Forelimb muscle (tissue), 1 donor: ENCODE data around the gene GAB1. TPM values are rescaled to one million over a fixed set of nuclear protein-coding genes. Genes with fewer than 3 reads are reported as not detected.

ENCODE experiments used
- DNase-seq: peaks from one replicate; pipeline ENCODE4 v3.0.0-alpha.2; 2013; ENCODE audit warnings: low read depth
- polyA plus RNA-seq: library from polyadenylated mRNA; unstranded; fragments of 120-200 nt; gene quantifications from one replicate; pipeline ENCODE4 v1.2.1, GENCODE V29; 2013; ENCODE audit not compliant: insufficient read length

GAB1 gene
- polyA plus RNA-seq, 1 donor = 26.4 TPM

- DNase-seq = no peak
These were observed 53.0 kb downstream of the GAB1 start for GRCh38 chr4:143389579-143390195.

GRCh38 chr4:143390764-143391163, 54.1 kb downstream of the GAB1 start:
- no peak for DNase-seq

GRCh38 chr4:143391261-143391660, 54.6 kb downstream of the GAB1 start:
- no peak for DNase-seq

GRCh38 chr4:143391895-143392294, 55.2 kb downstream of the GAB1 start:
- no peak for DNase-seq

- DNase-seq = no peak
These were observed 56.5 kb downstream of the GAB1 start for GRCh38 chr4:143393195-143393594.

DNA sequence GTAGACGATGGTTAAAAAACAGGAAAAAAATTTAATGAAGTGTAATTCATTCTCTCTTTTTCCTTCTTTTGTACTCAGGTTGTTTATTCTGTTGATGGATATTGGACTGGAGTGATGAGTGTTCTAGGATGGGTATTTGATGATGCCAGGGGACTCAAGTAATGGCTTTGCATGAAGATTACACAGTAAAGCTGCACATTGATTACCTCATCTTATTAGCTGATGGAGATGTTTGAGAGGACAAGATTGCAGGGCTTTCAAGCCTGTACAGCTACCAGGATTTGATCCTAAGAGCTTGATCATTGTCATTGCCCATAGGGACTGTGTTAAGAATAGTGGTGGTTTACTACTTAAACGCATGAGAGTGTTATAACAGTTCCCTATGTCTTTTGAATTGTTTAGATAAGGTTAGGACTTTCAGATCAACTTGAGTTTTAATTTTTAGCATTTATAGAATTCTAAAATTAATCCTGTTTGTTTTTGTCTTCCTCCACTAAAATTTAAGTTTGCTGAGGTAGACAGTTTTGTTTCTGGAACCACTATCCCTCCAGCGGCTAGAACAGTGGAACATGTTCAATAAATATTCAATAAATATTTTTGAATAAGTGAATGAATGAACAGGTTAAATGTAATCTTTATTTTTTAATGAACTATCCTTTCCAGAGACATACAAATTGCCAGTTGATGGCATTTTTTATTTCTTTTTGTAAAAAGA, 58.2 kb downstream of the GAB1 start:
- DNase-seq = no peak

- DNase-seq = no peak
These were observed 60.0 kb downstream of the GAB1 start for GRCh38 chr4:143396695-143397094.

GRCh38 chr4:143397335-143397734, 60.7 kb downstream of the GAB1 start:
- DNase-seq = no peak

GRCh38 chr4:143397887-143398286, 61.2 kb downstream of the GAB1 start:
- no peak for DNase-seq

- no peak for DNase-seq
These were observed 62.7 kb downstream of the GAB1 start for GRCh38 chr4:143399113-143399949.

DNA sequence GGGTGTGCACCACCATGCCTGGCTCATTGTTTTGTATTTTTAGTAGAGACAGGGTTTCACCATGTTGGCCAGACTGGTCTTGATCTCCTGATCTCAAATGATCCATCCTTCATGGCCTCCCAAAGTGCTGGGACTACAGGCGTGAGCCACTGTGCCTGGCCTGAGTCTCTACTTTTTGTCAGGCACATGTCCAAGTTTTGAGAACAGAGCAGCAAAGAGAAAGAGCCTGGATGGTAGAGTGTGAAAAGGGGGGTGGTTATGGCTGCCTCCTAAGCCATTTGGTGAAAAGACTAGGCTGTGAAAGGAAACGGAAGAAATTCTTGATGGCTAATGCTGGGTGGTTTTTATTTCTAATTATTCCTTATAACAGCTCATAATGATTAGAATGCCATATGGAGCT, 63.4 kb downstream of the GAB1 start:
- DNase-seq = no peak

DNA sequence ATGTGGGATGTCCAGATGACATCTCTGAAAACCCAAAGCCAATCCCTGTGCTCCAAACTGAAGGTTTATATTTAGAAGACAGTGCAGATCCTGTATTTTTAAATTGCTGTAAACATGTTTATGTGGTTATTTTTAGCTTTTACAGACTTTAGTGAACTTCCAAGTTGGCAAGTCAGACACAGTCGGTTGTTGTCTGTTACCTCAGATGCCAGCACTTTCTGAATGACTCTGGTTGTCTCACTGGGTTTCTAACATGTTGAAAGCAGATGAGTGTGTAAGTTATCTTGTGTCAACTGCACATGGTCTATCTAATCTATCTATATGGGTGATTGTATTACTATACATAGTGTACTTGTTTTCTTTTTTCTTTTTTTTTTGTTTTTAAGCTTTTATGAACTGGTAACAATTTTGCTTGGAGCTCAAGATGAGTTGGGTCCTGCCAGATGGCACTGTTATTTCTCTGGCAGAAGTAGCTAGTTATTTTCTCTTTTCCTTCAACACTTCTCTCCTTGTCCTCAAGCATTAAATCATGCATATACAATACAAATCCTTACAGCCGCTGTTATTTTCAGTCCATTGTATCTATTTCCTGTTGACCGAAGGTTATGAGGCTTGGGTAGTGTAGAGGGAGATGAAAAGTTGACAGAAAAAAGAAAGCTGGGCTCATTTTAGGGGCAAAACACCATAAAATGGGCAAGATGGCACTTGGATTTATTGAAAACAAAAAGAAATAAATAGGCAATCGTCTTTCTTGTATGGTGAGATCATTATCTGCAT, 66.3 kb downstream of the GAB1 start:
- no peak for DNase-seq

DNA sequence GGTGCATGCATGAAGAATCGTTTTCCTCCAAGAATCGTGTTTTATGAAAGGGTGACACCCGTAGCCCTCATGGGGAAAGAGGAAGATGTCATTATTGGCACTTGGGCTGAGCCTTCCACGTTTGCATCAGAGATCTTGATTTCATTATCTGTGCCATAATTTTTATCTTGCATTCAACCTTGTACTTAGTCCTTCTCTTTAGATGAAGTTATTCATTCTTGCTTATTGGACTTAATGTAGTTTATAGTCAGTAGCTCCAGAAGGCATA, 66.8 kb downstream of the GAB1 start:
- no peak for DNase-seq

- no peak for DNase-seq
These were observed 67.9 kb downstream of the GAB1 start for GRCh38 chr4:143404555-143404954.

DNA sequence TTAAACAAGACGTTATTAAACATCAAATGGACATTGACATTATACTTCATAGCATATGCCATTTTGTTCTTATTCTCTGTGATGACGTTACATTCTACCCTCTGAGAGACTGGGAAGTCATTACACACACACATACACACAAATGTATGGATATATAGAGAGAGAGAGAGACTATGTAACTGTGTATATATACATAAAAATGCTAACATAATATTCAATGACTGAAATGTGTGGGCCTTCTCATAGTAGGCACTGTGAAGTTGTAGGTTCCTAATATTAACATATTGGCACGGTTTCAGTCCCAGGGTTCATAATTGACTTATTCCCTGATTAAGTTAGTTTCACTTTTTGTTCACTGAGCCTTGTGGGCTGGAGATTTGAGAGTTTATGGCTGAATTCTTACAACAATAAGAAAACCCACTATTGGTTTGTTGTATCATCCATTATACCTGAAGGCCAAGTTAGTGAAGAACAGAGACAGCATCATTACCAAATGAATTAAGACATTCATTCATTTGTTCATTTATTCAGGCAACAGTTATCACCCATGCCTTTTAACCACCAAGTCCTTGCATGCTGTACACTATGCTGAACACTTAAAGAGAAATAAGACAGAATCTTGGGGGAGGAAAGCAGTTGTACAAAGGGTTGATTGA, 68.5 kb downstream of the GAB1 start:
- DNase-seq = no peak

DNA sequence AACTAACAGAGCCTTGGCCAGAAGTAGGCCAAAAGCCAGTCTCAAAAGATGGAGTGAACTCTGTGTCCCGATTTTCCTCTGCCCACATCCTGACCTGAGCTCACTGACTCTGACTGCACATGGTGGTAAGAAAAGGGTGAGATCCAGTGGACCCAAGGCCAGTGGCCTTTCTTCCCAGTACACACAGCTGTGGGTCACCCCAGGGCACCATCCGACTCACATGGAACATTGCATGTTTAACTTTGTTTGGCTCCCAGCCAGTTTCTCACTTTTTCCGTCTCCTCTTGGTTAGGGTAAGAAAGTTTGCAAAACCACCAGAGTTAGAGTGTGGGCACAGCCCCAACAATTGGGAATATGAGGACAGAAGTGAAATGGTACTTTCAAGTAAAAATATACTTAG, 69.8 kb downstream of the GAB1 start:
- DNase-seq = no peak

DNA sequence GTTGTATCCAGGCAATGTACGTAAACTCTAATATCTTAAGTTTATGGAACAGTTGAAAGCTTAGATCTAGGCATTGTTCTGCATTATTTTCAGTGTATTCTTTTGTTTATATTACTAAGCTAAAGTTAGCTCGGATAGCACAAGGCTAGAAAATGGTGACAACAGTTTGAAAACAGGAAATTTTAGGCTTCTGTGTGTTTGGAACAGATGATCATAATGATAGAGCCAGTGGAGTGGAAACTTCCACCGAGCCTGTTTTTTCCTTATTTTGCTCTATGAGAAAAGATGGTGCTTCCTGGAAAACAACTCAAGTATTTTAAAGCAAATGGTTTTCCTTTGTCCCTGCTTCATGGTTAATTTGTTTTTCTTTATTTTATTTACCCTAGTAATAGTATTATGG, 70.8 kb downstream of the GAB1 start:
- peak; percentile 31 for DNase-seq

DNA sequence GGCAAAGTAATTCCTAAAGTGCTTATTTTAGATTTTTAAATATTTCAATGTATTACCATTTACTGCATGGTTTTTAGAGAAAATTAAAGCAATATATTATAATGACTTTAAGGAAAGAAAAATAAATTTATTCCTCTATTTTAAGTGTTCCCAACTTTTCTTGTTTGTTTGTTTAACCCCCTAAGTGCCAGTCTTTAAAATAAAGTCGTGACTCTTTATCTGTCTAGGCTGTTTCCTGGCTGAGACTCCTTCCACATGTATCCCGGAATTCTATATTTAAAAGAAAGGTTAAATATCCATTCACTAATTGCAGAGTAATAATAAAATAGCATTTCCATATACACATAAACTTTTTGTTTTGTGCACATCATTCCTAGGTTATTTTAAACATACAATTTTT, 71.2 kb downstream of the GAB1 start:
- no peak for DNase-seq

- no peak for DNase-seq
These were observed 73.3 kb downstream of the GAB1 start for GRCh38 chr4:143410015-143410414.

GRCh38 chr4:143411527-143412419, 75.1 kb downstream of the GAB1 start:
- peak; percentile 43 for DNase-seq

DNA sequence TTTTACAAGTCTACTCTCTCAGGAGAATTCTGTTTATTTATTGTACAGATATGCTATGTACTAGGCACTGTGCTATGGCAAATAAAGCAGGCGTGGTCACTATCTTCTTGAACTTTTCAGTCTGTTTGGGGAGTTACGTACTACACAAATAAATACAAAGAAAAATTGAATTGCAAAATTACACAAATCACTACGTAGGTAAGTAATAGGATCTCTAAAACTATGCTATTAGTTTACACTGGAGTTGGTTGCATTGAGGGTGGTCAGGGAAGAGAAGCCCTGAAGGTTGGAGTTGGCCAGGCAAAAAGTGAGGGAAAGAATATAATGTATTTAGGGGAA, 75.7 kb downstream of the GAB1 start:
- no peak for DNase-seq
